Measurements from ENCODE around the gene GJD2.

Gene GJD2

GRCh38 chr15:34726406-34727100 lies 28.2 kb downstream of the GJD2 start:
- in situ Hi-C loops (cut with HindIII; ENCODE audit: low sequenced_read_pairs) = no loop called here

GRCh38 chr15:34725556-34725955 lies 29.2 kb downstream of the GJD2 start:
- in situ Hi-C loops (cut with HindIII; ENCODE audit: low sequenced_read_pairs) = no loop called here

GRCh38 chr15:34724481-34724880 lies 30.3 kb downstream of the GJD2 start:
- in situ Hi-C loops (cut with HindIII; ENCODE audit: low sequenced_read_pairs) = no loop called here

DNA sequence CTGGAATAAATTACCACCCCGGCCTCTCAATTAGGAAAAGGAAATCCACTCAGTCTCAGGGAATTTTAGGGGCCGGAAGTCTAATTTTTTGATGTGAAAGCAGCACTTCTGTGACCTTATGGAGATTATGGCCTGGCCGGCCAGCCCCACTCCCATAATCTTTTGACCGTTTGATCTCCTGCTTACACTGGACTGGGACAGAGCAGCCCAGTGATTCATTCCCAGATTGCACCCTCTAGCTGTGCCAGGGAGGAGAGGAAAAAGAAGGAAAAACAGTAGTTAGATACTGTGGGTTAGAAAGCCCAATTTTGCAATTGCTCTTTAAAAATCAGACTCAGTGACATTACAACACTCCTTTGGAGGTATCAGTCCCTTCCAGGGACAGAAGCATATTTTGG lies 32.4 kb downstream of the GJD2 start:
- in situ Hi-C loops (cut with HindIII; ENCODE audit: low sequenced_read_pairs) = no loop called here

GRCh38 chr15:34721802-34722438 lies 32.9 kb downstream of the GJD2 start:
- in situ Hi-C loops (cut with HindIII; ENCODE audit: low sequenced_read_pairs) = no loop called here

- in situ Hi-C loops (cut with HindIII; ENCODE audit: low sequenced_read_pairs) = no loop called here
Observed at GRCh38 chr15:34721157-34721801, 33.5 kb downstream of the GJD2 start.

DNA sequence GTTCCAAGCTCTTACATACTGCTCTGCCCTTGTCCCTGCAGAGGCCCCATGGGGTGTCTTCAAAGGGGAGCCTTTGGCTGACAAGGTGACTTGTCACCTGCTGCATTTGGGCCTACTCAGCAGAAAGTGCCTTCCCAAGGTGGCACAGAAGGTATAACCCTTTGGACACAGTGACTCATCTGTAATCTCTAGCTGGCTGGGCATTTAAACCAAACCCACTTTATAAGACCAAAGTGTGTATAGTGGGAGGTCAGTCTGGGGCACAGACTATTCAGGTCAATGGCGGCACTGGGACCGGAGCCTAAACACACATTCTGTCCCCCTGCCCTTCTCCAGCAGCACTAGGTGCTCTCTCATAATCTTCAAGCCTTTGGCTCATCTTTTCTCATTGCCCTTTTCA lies 35.1 kb downstream of the GJD2 start:
- in situ Hi-C loops (cut with HindIII; ENCODE audit: low sequenced_read_pairs) = no loop called here

GRCh38 chr15:34718681-34719665 lies 35.8 kb downstream of the GJD2 start:
- in situ Hi-C loops (cut with HindIII; ENCODE audit: low sequenced_read_pairs) = no loop called here

DNA sequence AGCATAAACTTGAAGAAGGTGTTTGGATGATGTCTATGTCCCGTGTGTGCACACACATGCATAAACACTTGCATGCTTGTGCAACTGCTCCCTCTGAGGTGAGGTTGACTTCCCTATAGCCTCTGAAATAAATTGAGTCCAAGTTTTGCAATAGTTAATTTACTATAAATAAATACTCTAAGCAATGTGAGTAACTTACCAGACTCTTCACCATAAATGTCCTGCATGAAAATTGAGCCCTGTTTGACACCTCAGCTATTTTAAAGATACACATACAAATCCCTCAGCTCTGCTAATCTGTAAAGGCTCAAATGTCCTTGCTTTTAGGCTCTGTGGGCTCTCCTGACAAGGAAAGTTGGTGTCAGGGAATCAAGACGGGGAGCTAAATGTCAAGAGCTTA lies 37.1 kb downstream of the GJD2 start:
- in situ Hi-C loops (cut with HindIII; ENCODE audit: low sequenced_read_pairs) = no loop called here

DNA sequence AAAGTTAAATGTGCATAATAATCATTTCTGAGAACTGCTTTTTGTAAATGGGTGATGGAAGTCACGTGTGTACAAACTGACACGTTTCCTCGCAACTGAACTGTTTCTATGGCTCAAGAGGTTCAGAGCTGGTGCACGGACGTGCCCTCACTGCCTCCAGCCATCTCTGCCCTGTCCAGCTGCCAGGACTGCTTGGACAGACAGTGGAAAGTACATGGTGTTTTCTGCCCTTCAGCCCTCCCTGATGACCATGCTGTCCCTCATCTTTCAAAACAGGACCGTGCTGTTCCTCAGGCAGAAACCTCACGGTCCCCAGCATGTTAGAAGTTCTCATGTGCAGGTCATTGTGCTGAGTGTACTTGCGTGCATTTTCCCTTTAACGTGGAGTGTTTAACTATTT lies 38.7 kb downstream of the GJD2 start:
- in situ Hi-C loops (cut with HindIII; ENCODE audit: low sequenced_read_pairs) = no loop called here

- in situ Hi-C loops (cut with HindIII; ENCODE audit: low sequenced_read_pairs) = no loop called here
Observed at GRCh38 chr15:34714476-34715121, 40.2 kb downstream of the GJD2 start.

DNA sequence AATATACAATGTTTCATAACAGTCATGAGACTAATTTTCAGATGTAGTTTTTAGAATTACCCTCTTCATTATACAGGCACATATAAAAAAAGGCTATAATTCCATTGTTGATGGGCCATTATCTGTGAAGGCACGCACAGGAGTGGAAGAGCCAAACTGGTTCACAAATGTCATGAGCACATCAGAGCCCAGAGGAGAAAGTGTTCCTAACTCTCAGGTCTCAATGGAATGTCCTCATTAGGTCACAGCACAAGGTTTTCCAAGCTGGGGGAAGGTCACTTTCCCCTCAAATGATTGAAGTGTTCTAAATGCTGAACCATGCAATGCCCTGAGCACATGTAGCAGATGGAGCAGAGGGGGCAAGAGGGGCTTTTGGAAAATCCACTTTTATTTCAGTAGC lies 41.2 kb downstream of the GJD2 start:
- in situ Hi-C loops (cut with HindIII; ENCODE audit: low sequenced_read_pairs) = no loop called here

DNA sequence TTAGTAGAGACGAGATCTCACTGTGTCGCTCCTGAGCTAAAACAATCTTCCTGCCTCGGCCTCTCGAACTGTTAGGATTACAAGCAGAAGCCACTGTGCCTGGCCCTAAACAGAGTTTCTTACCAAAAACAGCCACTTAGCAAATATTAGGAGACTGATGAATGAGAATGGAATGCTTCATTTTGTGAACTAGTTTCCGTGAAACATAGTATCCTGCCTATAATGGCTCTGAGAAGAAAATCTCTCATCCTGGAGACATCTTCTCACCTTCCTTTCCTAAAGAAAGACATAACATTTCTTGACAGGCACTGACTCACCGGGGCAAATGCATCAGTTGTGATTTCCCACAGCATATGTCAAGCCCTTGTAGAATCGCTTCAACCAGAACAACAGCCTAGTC lies 44.9 kb downstream of the GJD2 start:
- in situ Hi-C loops (cut with HindIII; ENCODE audit: low sequenced_read_pairs) = no loop called here

DNA sequence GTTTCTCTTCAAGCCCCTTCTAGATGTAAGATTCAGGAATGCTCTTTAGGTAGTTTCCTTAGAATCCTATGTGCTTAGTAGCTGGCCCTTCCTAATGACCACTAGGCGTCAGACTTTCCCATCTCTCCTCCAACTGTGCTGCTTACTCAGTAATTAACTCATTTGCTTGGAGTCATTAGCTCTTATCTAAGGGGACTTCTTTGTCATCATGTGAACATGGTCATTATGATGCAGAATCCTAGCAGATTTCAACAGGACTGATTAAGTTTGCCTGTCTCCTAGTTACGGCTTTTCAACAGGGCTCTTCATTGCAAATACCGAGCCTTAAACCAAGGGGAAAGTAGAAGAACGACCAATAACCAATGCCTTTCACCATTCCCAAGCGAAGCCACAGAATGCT lies 46.4 kb downstream of the GJD2 start:
- in situ Hi-C loops (cut with HindIII; ENCODE audit: low sequenced_read_pairs) = no loop called here

DNA sequence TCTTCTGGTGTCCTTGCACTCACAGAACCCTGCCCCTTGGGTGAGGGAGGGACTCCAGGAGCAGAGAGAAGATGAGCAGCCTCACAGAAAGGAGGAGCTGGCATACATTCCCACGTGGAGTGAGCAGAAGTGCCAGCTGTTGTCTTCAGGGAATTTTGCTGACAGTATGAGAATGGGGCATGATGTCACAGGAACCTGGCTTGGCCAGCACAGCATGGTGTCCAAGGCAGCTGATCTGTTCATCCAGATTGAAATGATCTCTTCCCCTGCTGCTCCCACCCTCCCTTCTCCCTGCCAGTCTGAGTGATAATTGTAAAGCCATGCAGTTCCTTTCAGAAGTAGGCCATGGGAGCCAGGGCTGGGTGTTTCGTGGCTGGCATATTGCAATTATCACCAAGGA lies 53.3 kb downstream of the GJD2 start:
- in situ Hi-C loops (cut with HindIII; ENCODE audit: low sequenced_read_pairs) = no loop called here

Data from endothelial cell of hepatic sinusoid (primary cell).